ENCODE results near the gene PLXDC2. TPM values are rescaled to one million over a fixed set of nuclear protein-coding genes. Genes with fewer than 3 reads are reported as not detected.

Gene PLXDC2
- total and polyA plus RNA-seq, 10 donors, result 1.8 to 50.4 (median 29.7) TPM

DNA sequence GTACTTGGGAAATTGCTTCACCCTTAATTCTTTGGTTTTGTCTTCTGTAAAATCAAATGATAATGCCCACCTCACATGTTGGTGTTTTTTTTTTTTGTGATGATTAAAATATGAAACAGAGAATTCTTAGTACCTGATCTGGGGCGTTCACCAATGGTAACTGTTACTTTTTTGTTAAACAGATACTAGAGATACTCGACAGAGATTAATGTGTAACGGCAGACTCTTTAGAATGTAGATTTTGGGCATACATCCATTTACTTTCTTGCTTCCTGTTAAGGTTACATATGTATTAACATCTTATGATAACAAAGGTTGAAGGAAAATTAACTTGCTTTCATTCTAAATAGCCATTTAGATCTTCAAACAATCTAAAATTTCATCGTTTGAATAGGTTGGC lies 23.3 kb downstream of the PLXDC2 start:
- TF ChIP-seq, protein P1, sequence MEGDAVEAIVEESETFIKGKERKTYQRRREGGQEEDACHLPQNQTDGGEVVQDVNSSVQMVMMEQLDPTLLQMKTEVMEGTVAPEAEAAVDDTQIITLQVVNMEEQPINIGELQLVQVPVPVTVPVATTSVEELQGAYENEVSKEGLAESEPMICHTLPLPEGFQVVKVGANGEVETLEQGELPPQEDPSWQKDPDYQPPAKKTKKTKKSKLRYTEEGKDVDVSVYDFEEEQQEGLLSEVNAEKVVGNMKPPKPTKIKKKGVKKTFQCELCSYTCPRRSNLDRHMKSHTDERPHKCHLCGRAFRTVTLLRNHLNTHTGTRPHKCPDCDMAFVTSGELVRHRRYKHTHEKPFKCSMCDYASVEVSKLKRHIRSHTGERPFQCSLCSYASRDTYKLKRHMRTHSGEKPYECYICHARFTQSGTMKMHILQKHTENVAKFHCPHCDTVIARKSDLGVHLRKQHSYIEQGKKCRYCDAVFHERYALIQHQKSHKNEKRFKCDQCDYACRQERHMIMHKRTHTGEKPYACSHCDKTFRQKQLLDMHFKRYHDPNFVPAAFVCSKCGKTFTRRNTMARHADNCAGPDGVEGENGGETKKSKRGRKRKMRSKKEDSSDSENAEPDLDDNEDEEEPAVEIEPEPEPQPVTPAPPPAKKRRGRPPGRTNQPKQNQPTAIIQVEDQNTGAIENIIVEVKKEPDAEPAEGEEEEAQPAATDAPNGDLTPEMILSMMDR (IDR thresholded peaks at IDR 0.05 in 8 of 11, conservative IDR thresholded peaks at IDR 0.05 in 3 of 11), result no peak
- TF ChIP-seq POLR2AphosphoS5 (IDR thresholded peaks at IDR 0.05) (no peak), POLR2A (IDR thresholded peaks at IDR 0.05) (no peak)
- H3K4me1 ChIP-seq, result peaks cover 0 to 5% (median 0%) of the 10 kb centered on the region in 6 donors
- intact Hi-C loops (cut with DNase I; ENCODE audit: low total_unique reads), result no loop called here
- 68 to 86% (median 78%) methylated on average over 4 of the region's 4 CpGs for WGBS, 5 donors
- no peak overlapping the region for H3K27ac ChIP-seq
- H3K4me3 ChIP-seq, result no peak overlapping the region
- no peaks in the 10 kb centered on the region for H3K36me3 ChIP-seq
- H3K27me3 ChIP-seq (replicated peaks in 1 of 7), result no peaks in the 10 kb centered on the region
- DNase-seq, result no peak
- H3K9me3 ChIP-seq, result no peaks in the 10 kb centered on the region

DNA sequence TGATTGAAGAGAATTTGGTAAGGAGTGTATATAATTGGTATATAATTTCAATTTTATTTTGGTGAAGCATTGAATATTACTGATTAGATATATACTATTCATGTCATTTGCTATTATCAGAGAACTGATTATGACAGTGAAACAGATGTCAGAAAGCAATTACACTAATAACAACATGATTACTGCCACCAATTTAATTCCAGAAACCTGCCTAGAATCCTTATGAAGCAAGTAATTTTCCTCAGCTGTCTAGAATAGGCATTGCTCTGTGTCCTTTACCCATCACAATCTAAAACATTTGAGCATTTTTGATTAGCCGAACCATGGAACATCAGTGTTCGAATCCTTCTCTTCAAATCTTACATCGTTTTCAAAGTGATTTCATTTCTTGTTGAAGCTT lies 24.5 kb downstream of the PLXDC2 start:
- DNase-seq, result no peak
- Histone ChIP-seq H3K27me3 (replicated peaks in 1 of 7) (no peaks in the 10 kb centered on the region), H3K27ac (no peak overlapping the region), H3K9me3 (no peaks in the 10 kb centered on the region), H3K36me3 (no peaks in the 10 kb centered on the region), H3K4me3 (no peak overlapping the region), H3K4me1 (peaks cover 0 to 5% (median 0%) of the 10 kb centered on the region in 6 donors)
- intact Hi-C loops (cut with DNase I; ENCODE audit: low total_unique reads), result no loop called here
- WGBS, 5 donors, result 91 to 95% (median 92%) methylated on average over 3 of the region's 3 CpGs
- TF ChIP-seq POLR2AphosphoS5 (IDR thresholded peaks at IDR 0.05) (no peak), POLR2A (IDR thresholded peaks at IDR 0.05) (no peak)
- TF ChIP-seq, protein P1 (IDR thresholded peaks at IDR 0.05 in 8 of 11, conservative IDR thresholded peaks at IDR 0.05 in 3 of 11), result no peak

DNA sequence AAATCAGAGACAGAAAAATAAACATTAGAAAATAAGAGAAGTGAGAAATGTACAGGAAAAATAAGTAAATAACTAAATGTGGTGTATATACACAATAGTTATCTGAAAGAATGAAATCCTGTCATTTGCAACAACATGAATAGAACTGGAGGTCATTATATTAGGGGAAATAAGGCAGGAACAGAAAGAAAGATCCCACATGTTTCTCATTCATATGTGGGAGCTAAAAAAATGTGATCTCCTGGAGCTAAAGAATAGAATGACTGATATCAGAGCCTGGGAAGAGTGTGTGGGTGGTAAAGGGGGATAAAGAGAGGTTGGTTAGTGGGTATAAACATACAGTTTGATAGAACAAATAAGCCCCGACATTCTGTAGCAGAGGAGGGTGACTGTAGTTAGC lies 27.3 kb downstream of the PLXDC2 start:
- Histone ChIP-seq H3K36me3 (no peaks in the 10 kb centered on the region), H3K4me3 (no peak overlapping the region), H3K4me1 (peaks cover 0 to 5% (median 0%) of the 10 kb centered on the region in 6 donors), H3K27ac (no peak overlapping the region), H3K27me3 (replicated peaks in 1 of 7) (no peaks in the 10 kb centered on the region), H3K9me3 (no peaks in the 10 kb centered on the region)
- 48 to 83% (median 73%) methylated on average over 1 of the region's 1 CpG for WGBS, 5 donors
- intact Hi-C loops (cut with DNase I; ENCODE audit: low total_unique reads), result no loop called here
- DNase-seq, result no peak
- TF ChIP-seq POLR2A (IDR thresholded peaks at IDR 0.05) (no peak), POLR2AphosphoS5 (IDR thresholded peaks at IDR 0.05) (no peak)
- TF ChIP-seq, protein P1 (IDR thresholded peaks at IDR 0.05 in 8 of 11, conservative IDR thresholded peaks at IDR 0.05 in 3 of 11), result no peak

DNA sequence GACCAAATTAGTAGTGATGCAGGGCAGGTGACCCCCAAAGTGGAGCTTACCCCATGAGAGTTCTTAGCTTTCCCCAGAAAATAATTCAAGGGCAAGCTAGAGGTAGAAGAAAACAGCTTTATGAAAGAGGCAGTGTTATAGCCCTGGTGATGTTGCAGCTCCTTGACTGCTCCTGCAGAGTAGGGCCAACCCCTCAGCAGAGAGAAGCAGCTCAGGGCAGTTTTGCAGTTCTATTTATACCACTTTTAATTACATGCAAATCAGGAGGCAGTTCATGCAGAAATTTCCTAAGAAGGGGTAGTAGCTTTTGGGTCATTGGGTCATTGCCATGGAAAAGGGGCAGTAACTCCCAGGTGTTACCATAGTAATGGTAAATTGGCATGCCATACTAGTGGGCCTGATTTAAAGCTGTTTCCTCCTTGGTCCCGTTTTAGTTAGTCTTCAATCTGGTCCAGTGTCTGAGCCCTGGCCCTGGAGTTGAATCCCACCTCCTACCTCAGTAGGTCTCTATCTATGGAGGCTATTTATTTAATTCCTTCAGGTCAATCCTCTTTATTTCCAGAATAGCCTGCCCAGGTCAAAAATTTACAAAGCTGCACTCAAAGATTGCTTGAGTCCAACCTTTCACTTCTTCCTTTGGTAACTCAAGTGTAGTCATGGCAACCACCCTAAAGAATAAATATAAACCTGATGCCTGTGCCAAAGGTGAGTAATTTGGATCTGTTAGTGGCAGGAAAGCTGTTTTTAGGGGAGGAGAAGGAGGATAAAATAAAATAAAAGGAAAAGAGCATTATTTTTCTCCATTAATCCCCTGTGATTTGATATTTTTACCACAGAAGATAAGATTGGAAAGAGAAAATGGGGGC lies 29.5 kb downstream of the PLXDC2 start:
- Histone ChIP-seq H3K4me3 (no peak overlapping the region), H3K36me3 (no peaks in the 10 kb centered on the region), H3K27ac (no peak overlapping the region), H3K27me3 (replicated peaks in 1 of 7) (no peaks in the 10 kb centered on the region), H3K4me1 (no peaks in the 10 kb centered on the region), H3K9me3 (no peaks in the 10 kb centered on the region)
- intact Hi-C loops (cut with DNase I; ENCODE audit: low total_unique reads), result no loop called here
- DNase-seq, result no peak
- WGBS, 5 donors, result 76 to 81% (median 78%) methylated on average over 1 of the region's 1 CpG
- TF ChIP-seq POLR2A (IDR thresholded peaks at IDR 0.05), result no peak
- TF ChIP-seq, protein P1 (IDR thresholded peaks at IDR 0.05 in 8 of 11, conservative IDR thresholded peaks at IDR 0.05 in 3 of 11), result no peak
